GM12874 (cell line): ENCODE data around the gene CTDSPL.

Source experiments
- TF ChIP-seq, protein P1 (sequence below): IDR thresholded peaks from 2 replicates; pipeline ENCODE4 v1.5.1; 2011; ENCODE audit warnings: low read depth, mild to moderate bottlenecking, control low read depth, low read length, moderate library complexity; ENCODE audit not compliant: insufficient read depth

Gene CTDSPL

DNA sequence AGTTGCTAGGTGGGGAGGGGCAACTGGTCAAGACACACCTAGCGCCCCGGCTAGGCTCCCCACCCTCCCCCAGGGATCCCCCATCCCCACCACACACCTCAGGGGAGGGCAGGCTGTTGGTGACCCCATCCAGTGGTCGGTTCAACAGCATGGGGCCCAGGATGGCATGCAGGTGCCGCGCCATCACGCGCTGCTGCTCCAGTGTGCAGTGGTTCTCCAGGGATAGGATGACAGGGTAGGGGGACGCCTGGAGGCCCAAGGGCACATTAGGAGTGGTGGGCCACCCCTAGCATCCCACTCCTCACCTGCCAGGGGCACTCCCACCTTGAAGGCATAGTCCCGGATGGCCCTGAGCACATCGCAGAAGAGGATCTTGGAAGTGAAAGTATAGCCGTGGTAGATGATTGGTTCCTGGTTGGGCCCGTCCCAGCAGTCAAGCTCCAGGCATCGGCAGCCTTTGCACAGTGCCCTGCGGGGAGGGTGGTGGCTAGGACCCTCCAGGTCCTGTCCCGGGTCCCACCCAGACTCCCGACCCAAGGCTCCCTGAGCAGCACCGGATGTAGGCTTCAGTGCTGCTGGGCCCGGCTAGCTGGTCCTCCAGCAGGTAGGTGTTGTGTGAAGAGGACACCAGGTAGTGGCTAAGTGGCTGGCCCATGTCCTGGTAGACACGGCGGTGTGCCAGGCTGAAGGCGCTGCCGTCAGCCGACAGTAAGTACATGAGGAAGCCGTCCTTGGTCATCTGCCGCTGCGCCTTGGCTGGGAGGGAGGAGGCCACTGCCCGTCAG is 148.3 kb downstream of the CTDSPL start:
- TF ChIP-seq, protein P1, sequence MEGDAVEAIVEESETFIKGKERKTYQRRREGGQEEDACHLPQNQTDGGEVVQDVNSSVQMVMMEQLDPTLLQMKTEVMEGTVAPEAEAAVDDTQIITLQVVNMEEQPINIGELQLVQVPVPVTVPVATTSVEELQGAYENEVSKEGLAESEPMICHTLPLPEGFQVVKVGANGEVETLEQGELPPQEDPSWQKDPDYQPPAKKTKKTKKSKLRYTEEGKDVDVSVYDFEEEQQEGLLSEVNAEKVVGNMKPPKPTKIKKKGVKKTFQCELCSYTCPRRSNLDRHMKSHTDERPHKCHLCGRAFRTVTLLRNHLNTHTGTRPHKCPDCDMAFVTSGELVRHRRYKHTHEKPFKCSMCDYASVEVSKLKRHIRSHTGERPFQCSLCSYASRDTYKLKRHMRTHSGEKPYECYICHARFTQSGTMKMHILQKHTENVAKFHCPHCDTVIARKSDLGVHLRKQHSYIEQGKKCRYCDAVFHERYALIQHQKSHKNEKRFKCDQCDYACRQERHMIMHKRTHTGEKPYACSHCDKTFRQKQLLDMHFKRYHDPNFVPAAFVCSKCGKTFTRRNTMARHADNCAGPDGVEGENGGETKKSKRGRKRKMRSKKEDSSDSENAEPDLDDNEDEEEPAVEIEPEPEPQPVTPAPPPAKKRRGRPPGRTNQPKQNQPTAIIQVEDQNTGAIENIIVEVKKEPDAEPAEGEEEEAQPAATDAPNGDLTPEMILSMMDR, result no peak

- TF ChIP-seq, protein P1, result no peak
These were observed 149.4 kb downstream of the CTDSPL start for GRCh38 chr3:38011111-38011510.

GRCh38 chr3:38015485-38015884 is 153.8 kb downstream of the CTDSPL start:
- TF ChIP-seq, protein P1, result no peak

DNA sequence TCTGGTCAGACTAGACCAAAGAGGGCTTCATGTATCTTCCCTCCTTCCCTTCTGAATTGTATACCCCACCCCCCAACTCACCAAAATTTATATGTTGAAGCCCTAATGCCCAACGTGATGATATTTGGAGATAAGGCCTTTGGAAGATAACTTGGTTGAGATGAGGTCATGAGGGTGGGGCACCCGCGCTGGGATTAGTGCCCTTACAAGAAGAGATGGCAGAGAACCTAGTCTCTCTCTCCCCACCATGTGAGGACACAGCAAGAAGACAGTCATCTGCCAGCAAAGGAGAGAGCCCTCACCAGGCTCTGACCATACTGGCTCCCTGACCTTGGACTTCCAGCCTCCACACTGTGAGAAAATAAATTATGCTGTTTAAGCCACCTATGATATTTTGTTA is 154.3 kb downstream of the CTDSPL start:
- TF ChIP-seq, protein P1, result no peak

DNA sequence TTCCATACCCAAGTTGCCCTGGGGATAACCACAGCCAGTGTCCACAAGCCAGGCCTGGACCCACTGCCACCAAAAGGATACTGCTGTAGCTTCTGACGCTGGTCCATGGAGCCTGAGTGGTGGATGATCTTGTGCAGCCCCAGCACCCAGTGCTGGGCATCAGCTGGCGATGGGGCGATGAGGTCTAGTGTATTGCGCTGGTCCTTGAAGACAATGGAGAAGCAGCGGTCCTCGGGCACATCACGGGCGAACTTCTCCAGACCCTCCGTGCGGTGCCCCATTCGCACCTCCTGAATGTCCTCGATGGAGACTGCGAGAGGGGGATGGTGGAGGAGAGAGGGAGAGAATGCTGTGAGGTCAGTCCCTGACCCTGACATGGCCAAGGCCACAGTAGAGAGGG is 154.7 kb downstream of the CTDSPL start:
- TF ChIP-seq, protein P1, result no peak

GRCh38 chr3:38016847-38017444 is 155.3 kb downstream of the CTDSPL start:
- TF ChIP-seq, protein P1, result no peak

DNA sequence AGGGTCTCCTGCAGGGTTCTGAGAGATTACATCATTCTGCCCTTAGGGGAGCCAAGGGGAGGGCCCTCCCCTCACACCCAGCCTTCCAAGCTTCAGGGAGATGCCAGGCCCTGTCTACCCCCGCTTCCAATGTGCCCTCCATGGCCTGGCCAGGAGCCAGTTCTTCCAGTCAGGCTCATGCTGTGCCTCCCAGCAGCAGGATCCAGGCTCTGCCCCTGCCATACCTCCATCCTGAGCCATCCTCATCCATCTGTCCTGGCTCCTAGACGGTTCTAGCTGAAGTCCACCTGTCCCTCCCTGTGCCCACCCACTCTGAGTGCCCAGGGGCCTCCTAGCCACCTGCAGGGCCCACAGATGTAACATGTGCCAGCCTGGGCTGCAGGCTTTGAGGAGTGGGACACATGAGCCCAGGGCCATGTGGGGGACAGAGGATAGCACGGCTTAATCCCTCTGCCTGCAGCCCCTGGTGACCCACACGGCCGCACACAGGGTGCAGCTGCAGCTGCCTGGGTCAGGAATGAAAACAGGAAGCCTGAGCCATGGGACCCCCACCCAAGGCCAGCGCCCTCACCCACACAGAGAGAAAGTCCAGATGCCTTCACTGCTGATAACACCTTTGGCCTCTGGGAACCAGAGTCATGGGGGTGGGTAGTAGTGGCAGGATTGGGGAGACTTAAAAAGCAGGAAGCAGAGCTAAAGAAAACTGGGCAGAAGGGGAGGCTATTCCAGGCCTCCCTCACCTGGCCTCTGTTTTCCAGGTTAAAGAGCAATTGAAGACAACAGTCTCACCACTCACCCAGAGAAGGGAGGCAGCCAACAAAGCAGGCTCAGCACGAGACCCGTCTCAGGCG is 156.0 kb downstream of the CTDSPL start:
- TF ChIP-seq, protein P1, result no peak
